GM13977 (cell line): ENCODE results near the gene OR9K2.
"Not testable (repeated sequence)": the region's sequence is repeated elsewhere in the genome, so short reads cannot be mapped to it uniquely, and the experiment has no call there.

Experiments used
- DNase-seq: peaks from one replicate; pipeline ENCODE4 v3.0.0; 2012; ENCODE audit warnings: low spot score
- in situ Hi-C: fragments of 300-500 bp; cut with MboI; formaldehyde crosslinking; loops from one replicate; pipeline ENCODE4 v1.12.0; 2022; ENCODE audit warnings: low sequenced_read_pairs, low pct_unique_long_range_greater_than_20kb, mixed read lengths, inconsistent platforms; ENCODE audit not compliant: unreplicated experiment
- TF ChIP-seq, protein P1 (sequence below): IDR thresholded peaks from 2 replicates; pipeline ENCODE4 v1.5.1; 2012; ENCODE audit warnings: mild to moderate bottlenecking, control low read depth; ENCODE audit not compliant: insufficient read depth; ENCODE audit errors: extremely low read depth, missing control alignments

The OR9K2 gene

DNA sequence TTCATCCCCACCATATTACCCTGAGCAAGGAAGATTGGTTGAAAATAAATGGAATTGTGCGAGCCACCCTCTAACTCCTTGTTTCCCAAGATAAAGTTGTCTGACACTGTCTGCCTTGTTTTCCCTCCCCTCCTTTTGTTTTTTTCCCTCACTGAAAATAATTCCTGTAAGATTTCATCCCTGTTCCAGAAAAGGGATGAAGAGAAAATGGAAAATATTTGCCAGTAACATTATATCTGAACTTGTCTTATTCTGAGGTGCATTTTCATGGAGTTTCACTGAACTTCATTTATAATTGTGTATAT lies 17.3 kb downstream of the OR9K2 start:
- in situ Hi-C loops: no loop called here
- DNase-seq: no peak
- TF ChIP-seq, protein P1, sequence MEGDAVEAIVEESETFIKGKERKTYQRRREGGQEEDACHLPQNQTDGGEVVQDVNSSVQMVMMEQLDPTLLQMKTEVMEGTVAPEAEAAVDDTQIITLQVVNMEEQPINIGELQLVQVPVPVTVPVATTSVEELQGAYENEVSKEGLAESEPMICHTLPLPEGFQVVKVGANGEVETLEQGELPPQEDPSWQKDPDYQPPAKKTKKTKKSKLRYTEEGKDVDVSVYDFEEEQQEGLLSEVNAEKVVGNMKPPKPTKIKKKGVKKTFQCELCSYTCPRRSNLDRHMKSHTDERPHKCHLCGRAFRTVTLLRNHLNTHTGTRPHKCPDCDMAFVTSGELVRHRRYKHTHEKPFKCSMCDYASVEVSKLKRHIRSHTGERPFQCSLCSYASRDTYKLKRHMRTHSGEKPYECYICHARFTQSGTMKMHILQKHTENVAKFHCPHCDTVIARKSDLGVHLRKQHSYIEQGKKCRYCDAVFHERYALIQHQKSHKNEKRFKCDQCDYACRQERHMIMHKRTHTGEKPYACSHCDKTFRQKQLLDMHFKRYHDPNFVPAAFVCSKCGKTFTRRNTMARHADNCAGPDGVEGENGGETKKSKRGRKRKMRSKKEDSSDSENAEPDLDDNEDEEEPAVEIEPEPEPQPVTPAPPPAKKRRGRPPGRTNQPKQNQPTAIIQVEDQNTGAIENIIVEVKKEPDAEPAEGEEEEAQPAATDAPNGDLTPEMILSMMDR: peak; percentile 5

DNA sequence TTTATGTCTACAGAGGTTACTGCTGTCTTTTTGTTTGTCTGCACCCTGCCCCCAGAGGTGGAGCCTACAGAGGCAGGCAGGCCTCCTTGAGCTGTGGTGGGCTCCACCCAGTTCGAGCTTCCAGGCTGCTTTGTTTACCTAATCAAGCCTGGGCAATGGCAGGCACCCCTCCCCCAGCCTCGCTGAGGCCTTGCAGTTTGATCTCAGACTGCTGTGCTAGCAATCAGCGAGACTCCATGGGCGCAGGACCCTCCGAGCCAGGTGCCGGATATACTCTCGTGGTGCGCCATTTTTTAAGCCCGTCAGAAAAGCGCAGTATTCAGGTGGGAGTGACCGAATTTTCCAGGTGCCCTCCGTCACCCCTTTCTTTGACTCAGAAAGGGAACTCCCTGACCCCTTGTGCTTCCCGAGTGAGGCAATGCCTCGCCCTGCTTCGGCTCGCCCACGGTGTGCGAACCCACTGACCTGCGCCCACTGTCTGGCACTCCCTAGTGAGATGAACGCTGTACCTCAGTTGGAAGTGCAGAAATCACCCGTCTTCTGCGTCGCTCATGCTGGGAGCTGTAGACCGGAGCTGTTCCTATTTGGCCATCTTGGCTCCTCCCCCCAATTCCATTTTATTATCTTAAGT lies 40.9 kb downstream of the OR9K2 start:
- DNase-seq, in situ Hi-C loops: not testable (repeated sequence)

DNA sequence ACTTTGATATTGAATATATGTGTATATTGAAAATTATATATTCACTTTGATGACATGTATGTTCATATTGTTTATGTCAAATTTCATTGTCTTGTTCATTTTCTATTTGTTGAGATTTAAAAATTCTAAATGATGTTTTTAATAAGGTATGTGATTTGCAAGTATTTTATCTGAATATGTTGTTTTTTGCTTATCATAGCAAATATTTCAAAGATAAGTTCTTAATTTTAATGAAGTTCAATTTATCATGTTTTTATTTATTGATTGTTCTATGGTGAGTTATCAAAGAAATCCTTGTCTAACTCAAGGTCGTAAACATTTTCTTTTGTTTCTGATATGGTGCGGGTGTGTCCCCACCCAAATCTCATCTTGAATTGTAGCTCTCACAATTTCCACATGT lies 45.2 kb downstream of the OR9K2 start:
- DNase-seq: no peak
- in situ Hi-C loops: no loop called here
- TF ChIP-seq, protein P1: no peak

DNA sequence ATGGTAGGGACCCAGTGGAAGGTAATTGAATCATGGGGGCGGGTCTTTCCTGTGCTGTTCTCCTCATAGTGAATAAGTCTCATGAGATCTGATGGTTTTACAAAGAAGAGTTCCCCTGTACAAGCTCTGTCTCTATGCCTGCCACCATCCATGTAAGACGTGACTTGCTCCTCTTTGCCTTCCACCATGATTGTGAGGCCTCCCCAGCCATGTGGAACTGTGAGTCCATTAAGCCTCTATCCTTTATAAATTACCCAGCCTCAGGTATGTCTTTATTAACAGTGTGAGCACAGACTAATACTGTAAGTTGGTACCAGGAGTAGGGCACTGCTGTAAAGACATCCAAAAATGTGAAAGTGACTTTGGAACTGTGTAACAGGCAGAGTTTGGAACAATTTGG lies 45.6 kb downstream of the OR9K2 start:
- DNase-seq, in situ Hi-C loops: not testable (repeated sequence)

DNA sequence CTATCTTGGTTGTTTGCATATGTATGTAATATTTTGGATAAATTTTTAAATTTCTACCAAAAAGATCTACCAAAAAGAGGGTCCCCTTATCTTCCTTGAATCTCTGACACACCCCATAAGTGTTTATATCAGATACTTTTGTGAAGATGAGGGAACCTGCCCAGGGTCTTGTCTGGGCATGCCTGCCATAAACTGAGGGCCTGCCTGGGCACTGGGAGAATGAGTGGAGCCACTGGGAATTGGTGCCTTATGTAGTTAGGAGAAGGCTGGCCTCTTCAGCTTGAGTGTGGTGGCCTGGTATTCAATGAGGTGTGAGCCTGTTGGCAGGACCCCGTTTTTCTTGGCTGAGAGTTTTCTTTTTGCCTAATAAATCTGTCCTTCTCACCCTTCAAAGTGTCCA lies 46.5 kb downstream of the OR9K2 start:
- no peak for DNase-seq
- in situ Hi-C loops: no loop called here
- TF ChIP-seq, protein P1: no peak

DNA sequence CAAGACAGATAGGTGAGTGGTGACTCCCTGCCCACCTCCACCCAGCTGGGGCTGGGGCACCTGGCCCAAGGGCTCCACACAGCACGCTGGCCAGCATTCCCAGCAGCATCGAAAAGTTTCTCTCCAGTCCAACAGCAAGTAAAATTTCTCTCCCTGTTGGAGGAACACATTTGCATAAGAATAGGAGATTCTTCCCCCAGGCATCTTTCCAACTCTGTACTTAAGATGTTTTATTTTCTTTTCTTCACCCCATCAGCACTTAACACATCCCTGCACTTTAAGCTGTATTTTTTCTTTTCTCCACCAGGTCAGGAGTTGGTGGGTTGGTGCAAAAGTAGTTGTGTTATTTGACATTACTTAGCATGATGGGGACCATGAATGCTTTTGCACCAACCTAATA lies 47.2 kb downstream of the OR9K2 start:
- in situ Hi-C loops: no loop called here
- TF ChIP-seq, protein P1: no peak
- no peak for DNase-seq
